WTC11 (cell line): ENCODE results near the gene TMEM63B. TPM values are rescaled to one million over a fixed set of nuclear protein-coding genes. Genes with fewer than 3 reads are reported as not detected.

Source experiments
- ATAC-seq: fragments of 200-7000 bp; cut with Tn5 transposase; 2 replicates; pipeline ENCODE4 v1.10.0; 2021; ENCODE audit warnings: mild to moderate bottlenecking, moderate library complexity
- CTCF ChIA-PET: fragments of 300-600 bp; sonication (Branson Sonifier 250); formaldehyde crosslinking; loops from one replicate; lab custom pipeline; 2021; ENCODE audit warnings: antibody characterized with exemption; lab: Charles Lee
- POLR2A ChIA-PET: fragments of 350-600 bp; sonication (Branson Sonifier 250); formaldehyde crosslinking; loops from one replicate; lab custom pipeline; 2021; ENCODE audit warnings: antibody characterized with exemption; lab: Charles Lee
- DNase-seq: peaks from one replicate; pipeline ENCODE4 v3.0.0; 2021; ENCODE audit warnings: low spot score
- H3K27ac Mint-ChIP-seq: 2 replicates; pipeline ENCODE4 v1.8.0; 2021; ENCODE audit warnings: mixed read lengths
- H3K27me3 Mint-ChIP-seq: 2 replicates; pipeline ENCODE4 v1.8.0; 2021; ENCODE audit warnings: low read depth, mild to moderate bottlenecking, moderate library complexity, mixed read lengths
- H3K36me3 Mint-ChIP-seq: 2 replicates; pipeline ENCODE4 v1.8.0; 2021; ENCODE audit warnings: mixed read lengths
- H3K4me1 Mint-ChIP-seq: 2 replicates; pipeline ENCODE4 v1.8.0; 2022; ENCODE audit warnings: mixed read lengths
- H3K4me3 Mint-ChIP-seq: 2 replicates; pipeline ENCODE4 v1.8.0; 2021; ENCODE audit warnings: mild to moderate bottlenecking, moderate library complexity, mixed read lengths
- H3K9me3 Mint-ChIP-seq: 2 replicates; pipeline ENCODE4 v1.8.0; 2021; ENCODE audit warnings: mixed read lengths
- CREB1 ChIP-seq: sonication (generic); formaldehyde crosslinking; IDR thresholded peaks from 2 replicates; pipeline ENCODE4 v1.8.0; 2023; ENCODE audit warnings: mild to moderate bottlenecking, missing genetic modification reagents
- E2F5 ChIP-seq: sonication (generic); formaldehyde crosslinking; IDR thresholded peaks from 2 replicates; pipeline ENCODE4 v1.8.1; 2022; ENCODE audit warnings: mild to moderate bottlenecking, moderate library complexity, missing genetic modification reagents
- EMX1 ChIP-seq: fragments of 250-450 bp; sonication (Bioruptor Pico); IDR thresholded peaks from 2 replicates; pipeline ENCODE4 v1.8.0; 2021; ENCODE audit warnings: mild to moderate bottlenecking
- ETV6 ChIP-seq: sonication (generic); formaldehyde crosslinking; IDR thresholded peaks from 2 replicates; pipeline ENCODE4 v1.8.1; 2022; ENCODE audit warnings: mild to moderate bottlenecking, missing genetic modification reagents
- FOXJ3 ChIP-seq: sonication (generic); formaldehyde crosslinking; IDR thresholded peaks from 2 replicates; pipeline ENCODE4 v1.9.0; 2021; ENCODE audit warnings: missing genetic modification reagents, mild to moderate bottlenecking, borderline replicate concordance
- HMGA2 ChIP-seq: fragments of 250-450 bp; sonication (Bioruptor Pico); IDR thresholded peaks from 2 replicates; pipeline ENCODE4 v1.4.0; 2021; ENCODE audit warnings: mild to moderate bottlenecking, moderate library complexity
- IRF1 ChIP-seq: sonication (generic); formaldehyde crosslinking; IDR thresholded peaks from 2 replicates; pipeline ENCODE4 v1.8.0; 2023; ENCODE audit warnings: missing genetic modification reagents
- JUN ChIP-seq: sonication (generic); formaldehyde crosslinking; IDR thresholded peaks from 2 replicates; pipeline ENCODE4 v1.8.0; 2023; ENCODE audit warnings: mild to moderate bottlenecking, missing genetic modification reagents
- MAX ChIP-seq: sonication (generic); formaldehyde crosslinking; IDR thresholded peaks from 2 replicates; pipeline ENCODE4 v1.8.0; 2022; ENCODE audit warnings: mild to moderate bottlenecking, missing genetic modification reagents
- NFATC4 ChIP-seq: fragments of 250-450 bp; sonication (Bioruptor Pico); IDR thresholded peaks from 2 replicates; pipeline ENCODE4 v1.9.0; 2021; ENCODE audit warnings: mild to moderate bottlenecking
- PRRX2 ChIP-seq: fragments of 250-450 bp; sonication (Bioruptor Pico); IDR thresholded peaks from 2 replicates; pipeline ENCODE4 v1.8.0; 2021; ENCODE audit warnings: mild to moderate bottlenecking
- SOX15 ChIP-seq: fragments of 250-450 bp; sonication (Bioruptor Pico); IDR thresholded peaks from 2 replicates; pipeline ENCODE4 v1.9.0; 2021; ENCODE audit warnings: mild to moderate bottlenecking
- TCF7 ChIP-seq: sonication (generic); formaldehyde crosslinking; IDR thresholded peaks from 2 replicates; pipeline ENCODE4 v1.8.0; 2022; ENCODE audit warnings: mild to moderate bottlenecking, low read depth, missing genetic modification reagents, moderate library complexity
- ZNF232 ChIP-seq: sonication (generic); formaldehyde crosslinking; IDR thresholded peaks from 2 replicates; pipeline ENCODE4 v1.8.0; 2022; ENCODE audit warnings: mild to moderate bottlenecking, missing genetic modification reagents
- ZSCAN18 ChIP-seq: fragments of 250-450 bp; sonication (Bioruptor Pico); IDR thresholded peaks from 2 replicates; pipeline ENCODE4 v2.1.2; 2022; ENCODE audit warnings: mild to moderate bottlenecking, moderate library complexity
- total RNA-seq: library from RNA; stranded (reverse); gene quantifications from 3 replicates; pipeline ENCODE4 v1.2.3, GENCODE V29; 2021
- TF ChIP-seq, protein P1 (sequence below): sonication (generic); formaldehyde crosslinking; IDR thresholded peaks from 2 replicates; pipeline ENCODE4 v1.8.1; 2023; ENCODE audit warnings: mild to moderate bottlenecking, missing genetic modification reagents, borderline replicate concordance
- TF ChIP-seq, protein P2 (sequence below): fragments of 250-450 bp; sonication (Bioruptor Pico); IDR thresholded peaks from 2 replicates; pipeline ENCODE4 v1.9.0; 2021; ENCODE audit warnings: mild to moderate bottlenecking

TMEM63B gene
- total RNA-seq, 1 experiment from 2014 or later = 72.8 TPM

DNA sequence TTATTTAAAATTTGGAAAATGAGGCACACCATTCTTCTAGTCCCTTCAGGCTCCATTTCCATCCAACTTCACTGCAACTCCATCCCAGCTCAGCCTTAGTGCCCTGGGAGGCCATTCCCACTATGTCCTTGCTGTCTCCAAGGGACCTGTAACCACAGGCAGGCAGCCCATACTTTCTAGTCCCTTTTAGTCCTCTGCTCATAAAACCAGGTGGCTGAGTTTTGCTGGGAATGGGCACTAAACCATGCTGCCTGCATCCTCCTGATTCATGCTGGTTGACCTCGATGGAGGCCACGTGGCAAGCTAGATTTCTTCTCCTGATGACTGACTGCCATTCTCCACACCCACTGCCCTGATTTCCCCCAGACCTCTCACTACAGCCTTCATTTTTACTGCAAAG lies 61.9 kb downstream of the TMEM63B start (continued):
- TF ChIP-seq EMX1 (CRISPR knock-in tag) = no peak
- no peak for TF ChIP-seq TCF7 (CRISPR knock-in tag)

- peaks cover 8% of the 10 kb centered on the region for H3K27me3 Mint-ChIP-seq
- no peaks in the 10 kb centered on the region for H3K9me3 Mint-ChIP-seq
- peaks cover 28% of the 10 kb centered on the region for H3K4me1 Mint-ChIP-seq
- H3K4me3 Mint-ChIP-seq = no peak overlapping the region
- CTCF ChIA-PET = interaction anchor here (0.7 to 1.4 kb wide), 3 partner anchors 30 to 471 kb away, joined by 3 to 5 read pairs (median 4); no protein-coding TSS in a partner anchor
- ATAC-seq = no peak
- no peak for DNase-seq
- no peak for TF ChIP-seq IRF1 (CRISPR knock-in tag)
- no peak for TF ChIP-seq ZNF232
- TF ChIP-seq FOXJ3 (CRISPR knock-in tag) = no peak
- TF ChIP-seq SOX15 (CRISPR knock-in tag) = no peak
- TF ChIP-seq, all 79 proteins: peak for 0
- POLR2A ChIA-PET = no interaction called here
- Mint-ChIP-seq H3K36me3 (no peaks in the 10 kb centered on the region), H3K27ac (no peak overlapping the region)
Observed at GRCh38 chr6:44190715-44191114, 63.4 kb downstream of the TMEM63B start.

- ATAC-seq = peak; percentile 93
- Mint-ChIP-seq H3K27ac (peak overlapping the region; percentile 68), H3K9me3 (no peaks in the 10 kb centered on the region)
- TF ChIP-seq, protein P1, sequence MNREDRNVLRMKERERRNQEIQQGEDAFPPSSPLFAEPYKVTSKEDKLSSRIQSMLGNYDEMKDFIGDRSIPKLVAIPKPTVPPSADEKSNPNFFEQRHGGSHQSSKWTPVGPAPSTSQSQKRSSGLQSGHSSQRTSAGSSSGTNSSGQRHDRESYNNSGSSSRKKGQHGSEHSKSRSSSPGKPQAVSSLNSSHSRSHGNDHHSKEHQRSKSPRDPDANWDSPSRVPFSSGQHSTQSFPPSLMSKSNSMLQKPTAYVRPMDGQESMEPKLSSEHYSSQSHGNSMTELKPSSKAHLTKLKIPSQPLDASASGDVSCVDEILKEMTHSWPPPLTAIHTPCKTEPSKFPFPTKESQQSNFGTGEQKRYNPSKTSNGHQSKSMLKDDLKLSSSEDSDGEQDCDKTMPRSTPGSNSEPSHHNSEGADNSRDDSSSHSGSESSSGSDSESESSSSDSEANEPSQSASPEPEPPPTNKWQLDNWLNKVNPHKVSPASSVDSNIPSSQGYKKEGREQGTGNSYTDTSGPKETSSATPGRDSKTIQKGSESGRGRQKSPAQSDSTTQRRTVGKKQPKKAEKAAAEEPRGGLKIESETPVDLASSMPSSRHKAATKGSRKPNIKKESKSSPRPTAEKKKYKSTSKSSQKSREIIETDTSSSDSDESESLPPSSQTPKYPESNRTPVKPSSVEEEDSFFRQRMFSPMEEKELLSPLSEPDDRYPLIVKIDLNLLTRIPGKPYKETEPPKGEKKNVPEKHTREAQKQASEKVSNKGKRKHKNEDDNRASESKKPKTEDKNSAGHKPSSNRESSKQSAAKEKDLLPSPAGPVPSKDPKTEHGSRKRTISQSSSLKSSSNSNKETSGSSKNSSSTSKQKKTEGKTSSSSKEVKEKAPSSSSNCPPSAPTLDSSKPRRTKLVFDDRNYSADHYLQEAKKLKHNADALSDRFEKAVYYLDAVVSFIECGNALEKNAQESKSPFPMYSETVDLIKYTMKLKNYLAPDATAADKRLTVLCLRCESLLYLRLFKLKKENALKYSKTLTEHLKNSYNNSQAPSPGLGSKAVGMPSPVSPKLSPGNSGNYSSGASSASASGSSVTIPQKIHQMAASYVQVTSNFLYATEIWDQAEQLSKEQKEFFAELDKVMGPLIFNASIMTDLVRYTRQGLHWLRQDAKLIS (CRISPR knock-in tag) = no peak
- 0 out of 2 replicates have a peak, but pooled peaks have one; percentile 20 for TF ChIP-seq MAX (CRISPR knock-in tag)
- TF ChIP-seq, all 79 proteins: peak for 1
- ChIA-PET CTCF (interaction anchor here (0.8 to 2.3 kb wide), 9 partner anchors 8 to 76 kb away, joined by 3 to 14 read pairs (median 5); partner anchors contain the start of gene SLC29A1), POLR2A (interaction anchor here (1.0 to 2.2 kb wide), 7 partner anchors 10 to 64 kb away, joined by 3 to 11 read pairs (median 6); partner anchors contain the start of genes HSP90AB1, MYMX and SLC35B2)
- H3K4me3 Mint-ChIP-seq = peak overlapping the region; percentile 32
- no peaks in the 10 kb centered on the region for H3K27me3 Mint-ChIP-seq
- no peak for DNase-seq
- peaks cover 17% of the 10 kb centered on the region for H3K4me1 Mint-ChIP-seq
- H3K36me3 Mint-ChIP-seq = no peaks in the 10 kb centered on the region
Observed at GRCh38 chr6:44192428-44193041, 65.2 kb downstream of the TMEM63B start.

GRCh38 chr6:44193307-44193910 lies 66.1 kb downstream of the TMEM63B start:
- POLR2A ChIA-PET = interaction anchor here (1.2 to 2.2 kb wide), 3 partner anchors 9 to 25 kb away, joined by 5 to 11 read pairs (median 7); partner anchors contain the start of gene MYMX
- H3K27me3 Mint-ChIP-seq = no peaks in the 10 kb centered on the region
- H3K4me3 Mint-ChIP-seq = no peak overlapping the region
- H3K36me3 Mint-ChIP-seq = no peaks in the 10 kb centered on the region
- H3K27ac Mint-ChIP-seq = no peak overlapping the region
- no peaks in the 10 kb centered on the region for H3K9me3 Mint-ChIP-seq
- H3K4me1 Mint-ChIP-seq = peaks cover 17% of the 10 kb centered on the region
- DNase-seq = no peak
- ATAC-seq = no peak
- CTCF ChIA-PET = interaction anchor here (0.8 to 2.3 kb wide), 7 partner anchors 10 to 75 kb away, joined by 3 to 14 read pairs (median 5); partner anchors contain the start of gene SLC29A1
- no peak for TF ChIP-seq ZSCAN18
- TF ChIP-seq TCF7 (CRISPR knock-in tag) = no peak
- no peak for TF ChIP-seq E2F5 (CRISPR knock-in tag)
- TF ChIP-seq CREB1 (CRISPR knock-in tag) = no peak
- no peak for TF ChIP-seq JUN (CRISPR knock-in tag)
- TF ChIP-seq, protein P2, sequence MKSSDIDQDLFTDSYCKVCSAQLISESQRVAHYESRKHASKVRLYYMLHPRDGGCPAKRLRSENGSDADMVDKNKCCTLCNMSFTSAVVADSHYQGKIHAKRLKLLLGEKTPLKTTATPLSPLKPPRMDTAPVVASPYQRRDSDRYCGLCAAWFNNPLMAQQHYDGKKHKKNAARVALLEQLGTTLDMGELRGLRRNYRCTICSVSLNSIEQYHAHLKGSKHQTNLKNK = no peak
- TF ChIP-seq ZNF232 = no peak
- no peak for TF ChIP-seq NFATC4
- TF ChIP-seq PRRX2 = no peak
- TF ChIP-seq HMGA2 (CRISPR knock-in tag) = no peak
- TF ChIP-seq ETV6 (CRISPR knock-in tag) = no peak
